ENCODE data around the gene REC114. TPM values are rescaled to one million over a fixed set of nuclear protein-coding genes. Genes with fewer than 3 reads are reported as not detected.

Gene REC114
- total RNA-seq, 1 experiment from 2014 or later, result not detected

GRCh38 chr15:73599934-73600333 lies 157.0 kb downstream of the REC114 start:
- ChIA-PET CTCF (no interaction called here), POLR2A (no interaction called here), RAD21 (ENCODE audit: low non-redundant PET in 1 of 2, low total read pairs in 2 of 2, uncharacterized antibody in 2 of 2, unreplicated experiment in 2 of 2) (no interaction called here)
- Histone ChIP-seq H3K27me3 (ENCODE audit: insufficient read depth, low read length) (no peaks in the 10 kb centered on the region), H2AFZ (ENCODE audit: low read depth, low read length, poor library complexity, severe bottlenecking) (no peak overlapping the region), H3K9ac (ENCODE audit: low read length) (no peak overlapping the region), H3K9me3 (ENCODE audit: control insufficient read depth in 1 of 2, insufficient read depth in 1 of 2, low read depth in 1 of 2, low read length in 2 of 2) (no peaks in the 10 kb centered on the region), H3K4me3 (replicated peaks in 1 of 2; ENCODE audit: low read depth in 1 of 2, low read length in 2 of 2) (peak overlapping the region in 1 of 2 experiments; percentile 12; a peak in 1 of 4 replicates), H3K4me2 (ENCODE audit: low read length) (peak overlapping the region; percentile 69), H3K27ac (ENCODE audit: low read depth, low read length) (peak overlapping the region; percentile 0; the same call in 1 of the 2 replicates), H3K36me3 (ENCODE audit: control insufficient read depth in 1 of 2, insufficient read depth in 2 of 2, low read length in 2 of 2) (no peaks in the 10 kb centered on the region), H3K9me2 (ENCODE audit: insufficient read depth) (no peaks in the 10 kb centered on the region), H4K20me1 (ENCODE audit: insufficient read depth) (peaks cover 15% of the 10 kb centered on the region; the same call in 1 of the 2 replicates), H3K4me1 (ENCODE audit: control insufficient read depth in 1 of 2, insufficient read depth in 2 of 2, low read length in 2 of 2) (peaks cover 23 to 35% of the 10 kb centered on the region in 2 experiments), H3K79me2 (ENCODE audit: insufficient read depth, low read length) (peaks cover 98% of the 10 kb centered on the region)
- DNase-seq (ENCODE audit: low read depth, low spot score) (peak; percentile 49), ATAC-seq (peak; percentile 93)
- no TSS peak for BruUV-seq (replicated peaks)
- intact Hi-C loops (cut with micrococcal nuclease), result no loop called here
- TF ChIP-seq ZFX (IDR thresholded peaks at IDR 0.05) (no peak), SRF (IDR thresholded peaks at IDR 0.05; ENCODE audit: low read depth) (no peak), ZNF274 (IDR thresholded peaks at IDR 0.05; ENCODE audit: low read depth, low read length) (no peak), CTCF (IDR thresholded peaks at IDR 0.05 in 2 of 3, conservative IDR thresholded peaks at IDR 0.05 in 1 of 3; ENCODE audit: borderline replicate concordance in 1 of 3, insufficient read depth in 1 of 3, low read depth in 2 of 3, low read length in 2 of 3) (no peak), EGR1 (IDR thresholded peaks at IDR 0.05; ENCODE audit: low read depth) (no peak), CEBPB (IDR thresholded peaks at IDR 0.05; ENCODE audit: low read depth) (no peak), JUND (IDR thresholded peaks at IDR 0.05) (peak; percentile 65), SIN3A (IDR thresholded peaks at IDR 0.05; ENCODE audit: low read depth) (no peak), REST (IDR thresholded peaks at IDR 0.05; ENCODE audit: low read depth) (no peak), FOSL1 (IDR thresholded peaks at IDR 0.05; ENCODE audit: low read depth) (peak; percentile 56; the same call in 1 of the 2 replicates), ZBTB33 (IDR thresholded peaks at IDR 0.05; ENCODE audit: extremely low read depth, insufficient replicate concordance, low read length) (no peak), CBX3 (IDR thresholded peaks at IDR 0.05; ENCODE audit: low read depth) (peak; percentile 49; the same call in 1 of the 2 replicates), EZH2 (IDR thresholded peaks at IDR 0.05) (no peak), POLR2AphosphoS5 (IDR thresholded peaks at IDR 0.05; ENCODE audit: low read depth, low read length) (no peak), ATF3 (IDR thresholded peaks at IDR 0.05) (no peak), ELF1 (IDR thresholded peaks at IDR 0.05; ENCODE audit: borderline replicate concordance, low read depth) (0 out of 2 replicates have a peak, but pooled peaks have one; percentile 10), RAD21 (IDR thresholded peaks at IDR 0.05; ENCODE audit: low read depth) (no peak), YY1 (IDR thresholded peaks at IDR 0.05; ENCODE audit: extremely low read depth, insufficient replicate concordance, low read depth, low read length) (no peak), EZH2phosphoT487 (IDR thresholded peaks at IDR 0.05; ENCODE audit: borderline replicate concordance) (no peak), TCF7L2 (IDR thresholded peaks at IDR 0.05; ENCODE audit: borderline replicate concordance, extremely low read depth, insufficient read depth, insufficient read length) (no peak), POLR2A (IDR thresholded peaks at IDR 0.05; ENCODE audit: borderline replicate concordance, extremely low read depth, insufficient read depth, insufficient read length) (no peak), SP1 (IDR thresholded peaks at IDR 0.05; ENCODE audit: low read depth) (peak; percentile 53)
